Esophagus muscularis mucosa (tissue), 4 donors: Measurements from ENCODE around the gene CXCL5.

Source experiments
- CTCF ChIP-seq, 3 experiments: fragments of 200-600 bp in 2 of 3; fragments of 450-650 bp in 1 of 3; sonication (generic) in 2 of 3; IDR thresholded peaks; one replicate each; pipeline ENCODE4 v1.5.1; 2017 to 2019; ENCODE audit warnings: antibody characterized with exemption in 3 of 3, mild to moderate bottlenecking in 2 of 3, moderate library complexity in 1 of 3
- EP300 ChIP-seq: sonication (generic); formaldehyde crosslinking; IDR thresholded peaks from one replicate; pipeline ENCODE4 v1.6.1; 2017; ENCODE audit warnings: antibody characterized with exemption
- POLR2A ChIP-seq: fragments of 450-650 bp; IDR thresholded peaks from one replicate; pipeline ENCODE4 v1.6.1; 2017; ENCODE audit warnings: antibody characterized with exemption, moderate library complexity, mild to moderate bottlenecking, low read depth
- POLR2AphosphoS5 ChIP-seq, 2 donors: sonication (generic); formaldehyde crosslinking; IDR thresholded peaks; one replicate each; pipeline ENCODE4 v1.6.1; 2017; ENCODE audit warnings: antibody characterized with exemption in 2 of 2

GRCh38 chr4:74041418-74041817 is 42.9 kb upstream of the CXCL5 start:
- TF ChIP-seq POLR2AphosphoS5 (IDR thresholded peaks at IDR 0.05) (no peak), EP300 (no peak), POLR2A (no peak), CTCF (IDR thresholded peaks at IDR 0.05) (no peak)
